NCI-H2227 (cell line): ENCODE results near the gene ZBED4.

ENCODE experiments used
- DNase-seq: peaks from one replicate; lab custom pipeline; 2025; ENCODE audit not compliant: unreplicated experiment; lab: John Stamatoyannopoulos, UW

The ZBED4 gene

GRCh38 chr22:49878206-49878605, 24.6 kb downstream of the ZBED4 start:
- no peak for DNase-seq

GRCh38 chr22:49879871-49880270, 26.2 kb downstream of the ZBED4 start:
- no peak for DNase-seq

- DNase-seq, result no peak
These were observed 26.6 kb downstream of the ZBED4 start for GRCh38 chr22:49880281-49880680.

GRCh38 chr22:49881856-49882255, 28.2 kb downstream of the ZBED4 start:
- DNase-seq, result no peak

GRCh38 chr22:49882519-49883293, 29.1 kb downstream of the ZBED4 start:
- DNase-seq, result no peak

- no peak for DNase-seq
These were observed 29.6 kb downstream of the ZBED4 start for GRCh38 chr22:49883294-49883640.

GRCh38 chr22:49884075-49884474, 30.4 kb downstream of the ZBED4 start:
- no peak for DNase-seq

GRCh38 chr22:49884503-49885260, 31.0 kb downstream of the ZBED4 start:
- no peak for DNase-seq

- DNase-seq, result no peak
These were observed 31.6 kb downstream of the ZBED4 start for GRCh38 chr22:49885281-49885680.

GRCh38 chr22:49885881-49886280, 32.2 kb downstream of the ZBED4 start:
- no peak for DNase-seq

GRCh38 chr22:49886346-49887063, 32.9 kb downstream of the ZBED4 start:
- no peak for DNase-seq

GRCh38 chr22:49887064-49887451, 33.4 kb downstream of the ZBED4 start:
- DNase-seq, result no peak

GRCh38 chr22:49887702-49888101, 34.1 kb downstream of the ZBED4 start:
- DNase-seq, result no peak

GRCh38 chr22:49889071-49889470, 35.4 kb downstream of the ZBED4 start:
- no peak for DNase-seq

- DNase-seq, result no peak
These were observed 38.7 kb downstream of the ZBED4 start for GRCh38 chr22:49892226-49892899.

- no peak for DNase-seq
These were observed 39.4 kb downstream of the ZBED4 start for GRCh38 chr22:49893025-49893424.

- no peak for DNase-seq
These were observed 40.8 kb downstream of the ZBED4 start for GRCh38 chr22:49894322-49895054.

- DNase-seq, result no peak
These were observed 42.6 kb downstream of the ZBED4 start for GRCh38 chr22:49896201-49896600.

- DNase-seq, result no peak
These were observed 43.5 kb downstream of the ZBED4 start for GRCh38 chr22:49897015-49897684.

- no peak for DNase-seq
These were observed 45.9 kb downstream of the ZBED4 start for GRCh38 chr22:49899530-49899929.
